Measurements from ENCODE around the gene BPI.

BPI gene

DNA sequence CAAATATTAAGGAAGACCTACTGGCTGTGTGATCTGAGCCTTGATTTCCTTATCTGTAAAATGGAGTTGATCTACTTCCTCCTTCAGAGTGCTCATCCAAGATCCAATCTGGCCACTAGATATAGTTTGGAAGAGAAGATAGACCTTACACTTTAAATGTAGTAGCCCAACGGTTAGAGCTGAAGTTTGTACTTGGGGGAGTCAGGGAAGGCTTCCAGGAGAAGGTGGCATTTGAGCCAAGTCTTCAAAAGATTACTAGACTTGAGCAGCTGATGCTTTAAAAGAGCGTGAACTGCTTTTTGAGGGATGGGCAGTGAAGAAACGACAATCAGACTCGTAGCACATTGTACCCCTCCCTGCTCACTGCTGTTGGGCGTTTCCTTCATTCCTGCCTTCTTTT lies 45.9 kb downstream of the BPI start:
- H3K27ac ChIP-seq, result no peak overlapping the region
- TF ChIP-seq CTCF (IDR thresholded peaks at IDR 0.05), result no peak
- no peak for TF ChIP-seq ZFX (IDR thresholded peaks at IDR 0.05; ENCODE audit: borderline replicate concordance)

- no peak overlapping the region for H3K27ac ChIP-seq
- TF ChIP-seq ZFX (IDR thresholded peaks at IDR 0.05; ENCODE audit: borderline replicate concordance), result no peak
- TF ChIP-seq CTCF (IDR thresholded peaks at IDR 0.05), result no peak
Observed at GRCh38 chr20:38350879-38351775, 47.2 kb downstream of the BPI start.

- H3K27ac ChIP-seq, result no peak overlapping the region
- no peak for TF ChIP-seq ZFX (IDR thresholded peaks at IDR 0.05; ENCODE audit: borderline replicate concordance)
- no peak for TF ChIP-seq CTCF (IDR thresholded peaks at IDR 0.05)
Observed at GRCh38 chr20:38353316-38353715, 49.4 kb downstream of the BPI start.

- TF ChIP-seq CTCF (IDR thresholded peaks at IDR 0.05), result no peak
- no peak for TF ChIP-seq ZFX (IDR thresholded peaks at IDR 0.05; ENCODE audit: borderline replicate concordance)
- no peak overlapping the region for H3K27ac ChIP-seq
Observed at GRCh38 chr20:38354227-38354626, 50.3 kb downstream of the BPI start.

- no peak overlapping the region for H3K27ac ChIP-seq
- TF ChIP-seq CTCF (IDR thresholded peaks at IDR 0.05) (no peak), ZFX (IDR thresholded peaks at IDR 0.05; ENCODE audit: borderline replicate concordance) (no peak)
Observed at GRCh38 chr20:38355161-38356012, 51.4 kb downstream of the BPI start.

DNA sequence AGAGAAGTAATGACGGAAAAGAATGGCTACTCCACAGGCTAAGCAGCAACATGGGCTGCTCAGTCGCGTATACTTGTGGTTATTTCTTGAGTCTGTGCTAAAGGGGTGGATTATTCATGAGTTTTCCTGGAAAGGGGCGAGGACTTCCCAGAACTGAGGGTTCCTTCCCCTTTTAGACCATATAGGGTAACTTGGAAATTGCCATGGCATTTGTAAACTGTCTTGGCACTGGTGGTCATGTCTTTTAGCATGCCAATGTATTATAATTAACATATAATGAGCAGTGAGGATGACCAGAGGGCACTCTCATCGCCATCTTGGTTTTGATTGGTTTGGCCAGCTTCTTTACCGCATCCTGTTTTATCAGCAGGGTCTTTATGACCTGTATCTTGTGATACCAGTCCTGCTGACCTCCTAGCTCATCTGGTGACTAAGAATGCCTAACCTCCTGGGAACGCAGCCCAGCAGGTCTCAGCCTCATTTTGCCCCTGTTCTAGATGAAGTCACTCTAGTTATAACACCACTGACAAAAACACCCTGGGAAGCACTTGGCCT lies 53.8 kb downstream of the BPI start:
- TF ChIP-seq CTCF (IDR thresholded peaks at IDR 0.05), result no peak
- TF ChIP-seq ZFX (IDR thresholded peaks at IDR 0.05; ENCODE audit: borderline replicate concordance), result no peak
- H3K27ac ChIP-seq, result no peak overlapping the region

All from 22Rv1 (cell line).